NT2/D1 (cell line): Measurements from ENCODE around the gene NLRP4.

Experiments used
- DNase-seq: peaks from one replicate; pipeline ENCODE4 v3.0.0-alpha.2; 2011; ENCODE audit warnings: low read depth, low spot score
- H3K27me3 ChIP-seq: 2 replicates; pipeline ENCODE4 v1.6.0; 2011; ENCODE audit warnings: mild to moderate bottlenecking; ENCODE audit not compliant: insufficient read length, insufficient read depth
- H3K36me3 ChIP-seq: 2 replicates; pipeline ENCODE4 v1.6.1; 2011; ENCODE audit warnings: mild to moderate bottlenecking, low read length, mixed read lengths; ENCODE audit not compliant: insufficient read depth, insufficient read length
- H3K4me1 ChIP-seq: 2 replicates; pipeline ENCODE4 v1.5.1; 2011; ENCODE audit not compliant: insufficient read depth, insufficient read length
- H3K4me3 ChIP-seq: 2 replicates; pipeline ENCODE4 v1.5.1; 2011; ENCODE audit warnings: low read depth; ENCODE audit not compliant: insufficient read length
- H3K9ac ChIP-seq: 2 replicates; pipeline ENCODE4 v1.6.0; 2011; ENCODE audit warnings: low read depth; ENCODE audit not compliant: insufficient read length
- H3K9me3 ChIP-seq: 2 replicates; pipeline ENCODE4 v1.5.1; 2011; ENCODE audit warnings: mild to moderate bottlenecking, low read length; ENCODE audit not compliant: insufficient read depth
- SUZ12 ChIP-seq: IDR thresholded peaks from 2 replicates; pipeline ENCODE4 v1.6.1; 2011; ENCODE audit not compliant: insufficient read length, insufficient read depth; ENCODE audit errors: extremely low read depth
- YY1 ChIP-seq: IDR thresholded peaks from 2 replicates; pipeline ENCODE4 v1.6.1; 2011; ENCODE audit not compliant: insufficient read length, insufficient read depth
- ZNF274 ChIP-seq: IDR thresholded peaks from 2 replicates; pipeline ENCODE4 v1.6.1; 2011; ENCODE audit warnings: mild to moderate bottlenecking, low read depth, low read length

Gene NLRP4

GRCh38 chr19:55870736-55871135 lies 34.4 kb downstream of the NLRP4 start:
- TF ChIP-seq YY1 (no peak), SUZ12 (no peak), ZNF274 (no peak)
- H3K4me1 ChIP-seq = no peaks in the 10 kb centered on the region
- H3K9ac ChIP-seq = no peak overlapping the region
- no peak for DNase-seq
- no peaks in the 10 kb centered on the region for H3K9me3 ChIP-seq
- H3K27me3 ChIP-seq = no peaks in the 10 kb centered on the region
- H3K36me3 ChIP-seq = no peaks in the 10 kb centered on the region
- no peak overlapping the region for H3K4me3 ChIP-seq

GRCh38 chr19:55877211-55877610 lies 40.9 kb downstream of the NLRP4 start:
- H3K36me3 ChIP-seq = no peaks in the 10 kb centered on the region
- no peak for DNase-seq
- no peaks in the 10 kb centered on the region for H3K4me1 ChIP-seq
- no peak overlapping the region for H3K9ac ChIP-seq
- TF ChIP-seq YY1 (no peak), ZNF274 (no peak), SUZ12 (no peak)
- no peak overlapping the region for H3K4me3 ChIP-seq
- no peaks in the 10 kb centered on the region for H3K27me3 ChIP-seq
- H3K9me3 ChIP-seq = peaks cover 6% of the 10 kb centered on the region; the same call in 1 of the 2 replicates

GRCh38 chr19:55882626-55883025 lies 46.3 kb downstream of the NLRP4 start:
- Histone ChIP-seq H3K4me3 (no peak overlapping the region), H3K36me3 (no peaks in the 10 kb centered on the region), H3K9ac (no peak overlapping the region), H3K4me1 (no peaks in the 10 kb centered on the region), H3K27me3 (no peaks in the 10 kb centered on the region), H3K9me3 (peaks cover 6% of the 10 kb centered on the region; the same call in 1 of the 2 replicates)
- TF ChIP-seq YY1 (no peak), SUZ12 (no peak), ZNF274 (no peak)
- DNase-seq = no peak

GRCh38 chr19:55898911-55899310 lies 62.6 kb downstream of the NLRP4 start:
- H3K27me3 ChIP-seq = no peaks in the 10 kb centered on the region
- H3K9ac ChIP-seq = no peak overlapping the region
- no peak for DNase-seq
- H3K4me1 ChIP-seq = no peaks in the 10 kb centered on the region
- TF ChIP-seq SUZ12 (no peak), ZNF274 (no peak), YY1 (no peak)
- no peak overlapping the region for H3K4me3 ChIP-seq
- no peaks in the 10 kb centered on the region for H3K36me3 ChIP-seq
- no peaks in the 10 kb centered on the region for H3K9me3 ChIP-seq

- no peak for DNase-seq
- H3K36me3 ChIP-seq = no peaks in the 10 kb centered on the region
- no peaks in the 10 kb centered on the region for H3K4me1 ChIP-seq
- TF ChIP-seq SUZ12 (no peak), ZNF274 (no peak), YY1 (no peak)
- H3K27me3 ChIP-seq = no peaks in the 10 kb centered on the region
- no peaks in the 10 kb centered on the region for H3K9me3 ChIP-seq
- H3K9ac ChIP-seq = no peak overlapping the region
- H3K4me3 ChIP-seq = no peak overlapping the region
Measured at GRCh38 chr19:55901369-55902079, 65.2 kb downstream of the NLRP4 start.

GRCh38 chr19:55902080-55902751 lies 65.9 kb downstream of the NLRP4 start:
- DNase-seq = no peak
- no peak for TF ChIP-seq ZNF274
- no peak for TF ChIP-seq YY1
- no peak for TF ChIP-seq SUZ12
- Histone ChIP-seq H3K4me3 (no peak overlapping the region), H3K36me3 (no peaks in the 10 kb centered on the region), H3K4me1 (no peaks in the 10 kb centered on the region), H3K9me3 (no peaks in the 10 kb centered on the region), H3K9ac (no peak overlapping the region), H3K27me3 (no peaks in the 10 kb centered on the region)

- H3K36me3 ChIP-seq = no peaks in the 10 kb centered on the region
- no peak overlapping the region for H3K4me3 ChIP-seq
- no peak for DNase-seq
- no peaks in the 10 kb centered on the region for H3K9me3 ChIP-seq
- H3K4me1 ChIP-seq = no peaks in the 10 kb centered on the region
- TF ChIP-seq SUZ12 = no peak
- TF ChIP-seq YY1 = no peak
- no peak for TF ChIP-seq ZNF274
- no peak overlapping the region for H3K9ac ChIP-seq
- peaks cover 2% of the 10 kb centered on the region for H3K27me3 ChIP-seq
Measured at GRCh38 chr19:55907286-55907685, 70.9 kb downstream of the NLRP4 start.
